GM12878 (cell line): Measurements from ENCODE around the gene CEBPG. TPM values are rescaled to one million over a fixed set of nuclear protein-coding genes. Genes with fewer than 3 reads are reported as not detected.

Experiments used
- ATAC-seq: fragments of 200-7000 bp; cut with Tn5 transposase; 3 replicates; pipeline ENCODE4 v1.9.1; 2020; ENCODE audit warnings: mild to moderate bottlenecking, moderate library complexity
- BruUV-seq: library from RNA; stranded (reverse); fragments of 400-500 nt; replicated peaks from 2 replicates; lab custom pipeline; 2021; lab: Mats Ljungman, UMichigan
- CTCF ChIA-PET: fragments of 300-600 bp; sonication (Branson Sonifier 250); formaldehyde crosslinking; extraction: SDS; loops from one replicate; lab custom pipeline; 2021; ENCODE audit warnings: inconsistent platforms; lab: Yijun Ruan, JAX
- POLR2A ChIA-PET: fragments of 350-600 bp; formaldehyde crosslinking; extraction: SDS; loops from one replicate; lab custom pipeline; 2021; ENCODE audit warnings: inconsistent platforms; lab: Charles Lee
- RAD21 ChIA-PET: fragments of 300-600 bp; sonication (Branson Sonifier 250); formaldehyde crosslinking; loops from one replicate; lab custom pipeline; 2023; ENCODE audit warnings: antibody characterized with exemption; ENCODE audit not compliant: unreplicated experiment; lab: Charles Lee
- SMC1A ChIA-PET: fragments of 300-600 bp; sonication (Branson Sonifier 250); formaldehyde crosslinking; loops from one replicate; lab custom pipeline; 2023; ENCODE audit not compliant: unreplicated experiment, uncharacterized antibody; lab: Charles Lee
- DNase-seq: peaks from one replicate; pipeline ENCODE4 v3.0.0-alpha.2; 2011; ENCODE audit warnings: low read depth, low spot score
- FAIRE-seq: peaks from 3 replicates; lab custom pipeline; 2011; peaks lifted over from hg19 to GRCh38; lab: Jason Lieb, UNC
- H2AFZ ChIP-seq: 2 replicates; pipeline ENCODE4 v1.6.0; 2011; ENCODE audit warnings: low read depth, low read length, control low read depth; ENCODE audit not compliant: control insufficient read depth
- H3K27ac ChIP-seq: 2 replicates; pipeline ENCODE4 v1.5.1; 2011; ENCODE audit warnings: control low read depth; ENCODE audit not compliant: control insufficient read depth, insufficient read depth
- H3K27me3 ChIP-seq, 2 experiments: replicated peaks in 1 of 2; 2 replicates each; pipeline versions ENCODE4 v1.6.0 to v1.6.1; 2011; ENCODE audit warnings: low read length in 1 of 2; ENCODE audit not compliant: control insufficient read depth in 2 of 2, insufficient read depth in 2 of 2
- H3K36me3 ChIP-seq, 2 experiments: 2 replicates each; pipeline ENCODE4 v1.5.1; 2011; ENCODE audit warnings: low read length in 1 of 2; ENCODE audit not compliant: control insufficient read depth in 2 of 2, insufficient read depth in 2 of 2
- H3K4me1 ChIP-seq: 2 replicates; pipeline ENCODE4 v1.6.1; 2011; ENCODE audit warnings: mild to moderate bottlenecking, low read length, moderate library complexity, mixed read lengths; ENCODE audit not compliant: control insufficient read depth, insufficient read depth
- H3K4me2 ChIP-seq: 2 replicates; pipeline ENCODE4 v1.6.0; 2011; ENCODE audit warnings: control low read depth; ENCODE audit not compliant: control insufficient read depth, insufficient read depth
- H3K4me3 ChIP-seq: fragments of 200-600 bp; sonication (generic); 2 replicates; pipeline ENCODE4 v1.5.1; 2016
- H3K79me2 ChIP-seq: 2 replicates; pipeline ENCODE4 v1.6.0; 2011; ENCODE audit warnings: low read length; ENCODE audit not compliant: control insufficient read depth, insufficient read depth
- H3K9ac ChIP-seq: 2 replicates; pipeline ENCODE4 v1.8.0; 2011; ENCODE audit warnings: low read length, control low read depth, mixed read lengths; ENCODE audit not compliant: control insufficient read depth, insufficient read depth
- H3K9me3 ChIP-seq: replicated peaks from 3 replicates; pipeline ENCODE4 v1.5.1; 2011; ENCODE audit warnings: mild to moderate bottlenecking, low read length; ENCODE audit not compliant: control insufficient read depth, insufficient read depth
- H4K20me1 ChIP-seq: 2 replicates; pipeline ENCODE4 v1.6.0; 2011; ENCODE audit not compliant: control insufficient read depth, insufficient read depth
- BCLAF1 ChIP-seq: fragments of 450-650 bp; IDR thresholded peaks from 2 replicates; pipeline ENCODE4 v1.6.1; 2017; ENCODE audit warnings: antibody characterized with exemption, mild to moderate bottlenecking, moderate library complexity
- CTCF ChIP-seq, 3 experiments: IDR thresholded peaks in 2 of 3; conservative IDR thresholded peaks in 1 of 3; 2 replicates each; pipeline ENCODE4 v1.5.1; 2011; ENCODE audit warnings: low read depth in 3 of 3, low read length in 3 of 3, mild to moderate bottlenecking in 3 of 3, control low read depth in 2 of 3, moderate library complexity in 2 of 3, inconsistent platforms in 1 of 3, mixed read lengths in 1 of 3; ENCODE audit not compliant: control insufficient read depth in 2 of 3, insufficient read depth in 1 of 3; ENCODE audit errors: extremely low read depth in 1 of 3
- EGR1 ChIP-seq, 2 experiments: IDR thresholded peaks; 1 replicate in 1 of 2; 2 replicates in 1 of 2; pipeline ENCODE4 v1.6.1; 2011 to 2012; ENCODE audit warnings: low read depth in 2 of 2, low read length in 2 of 2, borderline replicate concordance in 1 of 2, mild to moderate bottlenecking in 1 of 2, moderate library complexity in 1 of 2
- JUNB ChIP-seq: IDR thresholded peaks from 2 replicates; pipeline ENCODE4 v1.6.1; 2016; ENCODE audit warnings: antibody characterized with exemption, mild to moderate bottlenecking
- MYC ChIP-seq: IDR thresholded peaks from 2 replicates; pipeline ENCODE4 v1.6.1; 2011; ENCODE audit warnings: mild to moderate bottlenecking, low read length, moderate library complexity, inconsistent platforms; ENCODE audit not compliant: insufficient read depth, insufficient replicate concordance, insufficient read length, severe bottlenecking
- NFYA ChIP-seq: IDR thresholded peaks from 2 replicates; pipeline ENCODE4 v1.6.1; 2011; ENCODE audit warnings: low read depth, mild to moderate bottlenecking, low read length, improper control_type of control experiment, borderline replicate concordance
- NR2C1 ChIP-seq: fragments of 450-650 bp; IDR thresholded peaks from 2 replicates; pipeline ENCODE4 v1.6.1; 2017; ENCODE audit warnings: antibody characterized with exemption, mild to moderate bottlenecking, moderate library complexity
- SMAD5 ChIP-seq: IDR thresholded peaks from 2 replicates; pipeline ENCODE4 v1.6.1; 2016; ENCODE audit warnings: antibody characterized with exemption, low read depth
- ZNF274 ChIP-seq: IDR thresholded peaks from one replicate; pipeline ENCODE4 v1.8.0; 2011; ENCODE audit not compliant: insufficient read length, insufficient read depth
- WGBS: methylation state at CpG from one replicate; pipeline ENCODE4 v1.1.6; 2016; ENCODE audit warnings: low lambda C conversion rate; ENCODE audit not compliant: insufficient replicate concordance, insufficient coverage; ENCODE audit errors: missing lambda C conversion rate; 5-methylcytosine and 5-hydroxymethylcytosine counted together
- in situ Hi-C: fragments of 300-500 bp; cut with MboI; formaldehyde crosslinking; loops from 9 replicates; pipeline ENCODE4 v1.14.3; 2018; ENCODE audit warnings: mixed read lengths
- intact Hi-C: fragments of 100-400 bp; cut with micrococcal nuclease; formaldehyde crosslinking; loops from one replicate; pipeline ENCODE4 v1.14.2; 2022; ENCODE audit not compliant: unreplicated experiment
- polyA plus RNA-seq, 11 experiments: library from polyadenylated mRNA; depleted of rRNA in 4 of 11; unstranded in 6 of 11; stranded (reverse) in 5 of 11; fragments of >200 nt; fragmentation: Nextera tagmentation in 4 of 11; fragmentation: Illumina TruSeq in 1 of 11; extraction: Ambion mirVana in 4 of 11; extraction: Trizol in 1 of 11; gene quantifications; 1 replicate in 1 of 11; 2 replicates in 10 of 11; pipeline versions ENCODE4 v1.2.1 to v1.2.3, GENCODE V29; 2011 to 2016; ENCODE audit warnings: inconsistent platforms in 2 of 11, missing spikeins in 2 of 11, low read depth in 1 of 11
- total RNA-seq, 4 experiments: library from RNA; depleted of rRNA in 3 of 4; stranded (reverse); fragments of >200 nt in 3 of 4; fragmentation: Illumina TruSeq in 1 of 4; extraction: Trizol in 1 of 4; gene quantifications; 2 replicates each; pipeline versions ENCODE4 v1.2.1 to v1.2.3, GENCODE V29; 2013 to 2021

Gene CEBPG
- total and polyA plus RNA-seq, 10 of the 15 experiments (the other 5 are each of a cell fraction or from before 2014, with no cell fraction given) = 5.2 to 22.4 (median 20.0) TPM

DNA sequence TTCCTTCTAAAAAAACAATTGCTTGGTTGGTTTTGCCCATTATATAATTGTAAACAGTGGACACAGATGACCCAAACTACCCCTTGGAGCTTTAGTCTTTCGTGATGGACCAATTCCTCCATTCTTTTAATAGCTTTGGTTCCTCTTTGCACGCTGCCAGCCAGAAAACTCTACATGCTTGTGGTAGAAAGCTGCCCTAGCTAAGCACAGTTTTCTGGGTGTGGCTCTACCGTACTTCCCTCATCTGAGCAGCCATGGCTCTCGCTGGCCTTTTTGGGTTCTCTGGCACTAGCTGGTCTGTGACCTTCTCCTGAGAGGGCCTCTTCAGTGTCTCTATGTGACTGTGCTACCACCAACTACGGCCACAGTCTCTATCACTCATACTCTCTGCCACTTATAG, 41.3 kb upstream of the CEBPG start:
- no peak overlapping the region for H3K4me3 ChIP-seq
- H3K4me2 ChIP-seq = no peak overlapping the region
- no peak overlapping the region for H3K9ac ChIP-seq
- H3K36me3 ChIP-seq = no peaks in the 10 kb centered on the region; a peak in 1 of 4 replicates
- H3K4me1 ChIP-seq = no peaks in the 10 kb centered on the region
- no peaks in the 10 kb centered on the region for H4K20me1 ChIP-seq
- H3K27ac ChIP-seq = no peak overlapping the region
- in situ Hi-C loops (no loop called here), intact Hi-C loops (no loop called here)
- no peaks in the 10 kb centered on the region for H3K9me3 ChIP-seq
- ChIA-PET SMC1A (no interaction called here), CTCF (interaction anchor here (0.7 kb wide), 1 partner anchor 25 kb away, joined by 3 read pairs; no protein-coding TSS in a partner anchor), POLR2A (no interaction called here), RAD21 (no interaction called here)
- no peak for ATAC-seq
- no peak for DNase-seq
- H3K79me2 ChIP-seq = no peaks in the 10 kb centered on the region
- 9% methylated on average over 5 of the region's 5 CpGs for WGBS
- H3K27me3 ChIP-seq = no peaks in the 10 kb centered on the region; a peak in 1 of 4 replicates
- no peak for FAIRE-seq
- BruUV-seq = no TSS peak
- TF ChIP-seq MYC (no peak), EGR1 (IDR thresholded peaks at IDR 0.05; ENCODE audit: borderline replicate concordance in 1 of 2, low read depth in 2 of 2, low read length in 2 of 2) (no peak), SMAD5 (no peak), JUNB (no peak), BCLAF1 (no peak), NFYA (no peak), ZNF274 (no peak), NR2C1 (no peak), CTCF (IDR thresholded peaks at IDR 0.05 in 2 of 3, conservative IDR thresholded peaks at IDR 0.05 in 1 of 3; ENCODE audit: control insufficient read depth in 2 of 3, extremely low read depth in 1 of 3, insufficient read depth in 1 of 3, low read depth in 3 of 3, low read length in 3 of 3) (no peak)
- H2AFZ ChIP-seq = no peak overlapping the region
